GM21447 (cell line): ENCODE data around the gene PCDHB5.
"Not testable (repeated sequence)": the region's sequence is repeated elsewhere in the genome, so short reads cannot be mapped to it uniquely, and the experiment has no call there.

Experiments used
- ATAC-seq: cut with Tn5 transposase; IDR thresholded peaks from one replicate; pipeline ENCODE4 v1.9.1; 2021; ENCODE audit not compliant: unreplicated experiment

PCDHB5 gene

DNA sequence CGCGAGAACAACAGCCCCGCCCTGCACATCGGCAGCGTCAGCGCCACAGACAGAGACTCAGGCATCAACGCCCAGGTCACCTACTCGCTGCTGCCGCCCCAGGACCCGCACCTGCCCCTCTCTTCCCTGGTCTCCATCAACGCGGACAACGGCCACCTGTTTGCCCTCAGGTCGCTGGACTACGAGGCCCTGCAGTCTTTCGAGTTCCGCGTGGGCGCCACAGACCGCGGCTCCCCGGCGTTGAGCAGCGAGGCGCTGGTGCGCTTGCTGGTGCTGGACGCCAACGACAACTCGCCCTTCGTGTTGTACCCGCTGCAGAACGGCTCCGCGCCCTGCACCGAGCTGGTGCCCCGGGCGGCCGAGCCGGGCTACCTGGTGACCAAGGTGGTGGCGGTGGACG, 16.6 kb downstream of the PCDHB5 start:
- not testable (repeated sequence) for ATAC-seq

DNA sequence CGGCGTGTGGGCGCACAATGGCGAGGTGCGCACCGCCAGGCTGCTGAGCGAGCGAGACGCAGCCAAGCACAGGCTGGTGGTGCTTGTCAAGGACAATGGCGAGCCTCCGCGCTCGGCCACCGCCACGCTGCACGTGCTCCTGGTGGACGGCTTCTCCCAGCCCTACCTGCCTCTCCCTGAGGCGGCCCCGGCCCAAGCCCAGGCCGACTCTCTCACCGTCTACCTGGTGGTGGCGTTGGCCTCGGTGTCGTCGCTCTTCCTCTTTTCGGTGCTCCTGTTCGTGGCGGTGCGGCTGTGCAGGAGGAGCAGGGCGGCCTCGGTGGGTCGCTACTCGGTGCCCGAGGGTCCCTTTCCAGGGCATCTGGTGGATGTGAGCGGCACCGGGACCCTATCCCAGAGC, 17.1 kb downstream of the PCDHB5 start:
- not testable (repeated sequence) for ATAC-seq

DNA sequence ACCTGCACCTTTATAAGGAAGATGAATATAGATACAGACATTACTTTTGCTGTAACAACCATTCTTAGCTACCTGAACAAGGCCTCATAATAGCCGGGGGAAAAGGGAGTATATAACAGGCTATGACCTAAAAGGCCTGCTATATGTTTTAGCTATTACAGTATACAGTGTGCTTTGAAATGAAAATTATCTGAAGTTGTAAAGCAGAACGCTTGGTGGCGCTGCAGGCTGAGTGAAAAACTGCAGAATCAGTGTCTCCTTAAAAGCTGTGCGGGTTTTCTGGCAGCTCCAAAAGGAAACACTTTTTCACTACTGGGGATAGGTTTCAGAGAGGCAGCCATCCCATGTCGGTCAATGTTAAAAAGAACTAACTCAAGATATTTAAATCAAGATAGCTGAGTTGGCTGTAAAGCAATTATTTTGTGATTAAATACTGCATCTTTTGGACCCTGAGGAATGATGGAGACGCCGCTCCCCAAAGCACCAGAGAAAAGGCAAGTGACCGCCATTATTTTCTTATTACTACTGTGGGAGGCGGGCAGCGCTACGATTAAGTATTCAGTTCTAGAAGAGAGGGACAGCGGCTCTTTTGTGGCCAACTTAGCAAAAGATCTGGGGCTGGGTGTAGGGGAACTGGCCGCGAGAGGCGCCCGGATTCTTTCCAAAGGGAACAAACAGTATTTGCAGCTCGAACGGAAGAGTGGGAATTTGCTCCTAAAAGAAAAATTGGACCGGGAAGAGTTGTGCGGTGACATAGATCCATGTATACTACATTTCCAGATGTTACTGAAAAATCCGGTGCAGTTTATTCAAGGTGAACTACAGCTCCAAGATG, 20.8 kb downstream of the PCDHB5 start:
- no peak for ATAC-seq

DNA sequence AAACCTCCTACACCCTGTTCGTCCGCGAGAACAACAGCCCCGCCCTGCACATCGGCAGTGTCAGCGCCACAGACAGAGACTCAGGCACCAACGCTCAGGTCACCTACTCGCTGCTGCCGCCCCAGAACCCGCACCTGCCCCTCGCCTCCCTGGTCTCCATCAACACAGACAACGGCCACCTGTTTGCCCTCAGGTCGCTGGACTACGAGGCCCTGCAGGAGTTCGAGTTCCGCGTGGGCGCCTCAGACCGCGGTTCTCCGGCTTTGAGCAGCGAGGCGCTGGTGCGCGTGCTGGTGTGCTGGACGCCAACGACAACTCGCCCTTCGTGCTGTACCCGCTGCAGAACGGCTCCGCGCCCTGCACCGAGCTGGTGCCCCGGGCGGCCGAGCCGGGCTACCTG, 22.4 kb downstream of the PCDHB5 start:
- ATAC-seq, result not testable (repeated sequence)

DNA sequence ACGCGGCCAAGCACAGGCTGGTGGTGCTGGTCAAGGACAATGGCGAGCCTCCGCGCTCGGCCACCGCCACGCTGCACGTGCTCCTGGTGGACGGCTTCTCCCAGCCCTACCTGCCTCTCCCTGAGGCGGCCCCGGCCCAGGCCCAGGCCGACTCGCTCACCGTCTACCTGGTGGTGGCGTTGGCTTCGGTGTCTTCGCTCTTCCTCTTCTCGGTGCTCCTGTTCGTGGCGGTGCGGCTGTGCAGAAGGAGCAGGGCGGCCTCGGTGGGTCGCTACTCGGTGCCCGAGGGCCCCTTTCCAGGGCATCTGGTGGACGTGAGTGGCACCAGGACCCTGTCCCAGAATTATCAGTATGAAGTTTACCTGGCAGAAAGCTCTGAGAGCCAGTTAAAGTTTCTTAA, 22.9 kb downstream of the PCDHB5 start:
- ATAC-seq, result not testable (repeated sequence)

DNA sequence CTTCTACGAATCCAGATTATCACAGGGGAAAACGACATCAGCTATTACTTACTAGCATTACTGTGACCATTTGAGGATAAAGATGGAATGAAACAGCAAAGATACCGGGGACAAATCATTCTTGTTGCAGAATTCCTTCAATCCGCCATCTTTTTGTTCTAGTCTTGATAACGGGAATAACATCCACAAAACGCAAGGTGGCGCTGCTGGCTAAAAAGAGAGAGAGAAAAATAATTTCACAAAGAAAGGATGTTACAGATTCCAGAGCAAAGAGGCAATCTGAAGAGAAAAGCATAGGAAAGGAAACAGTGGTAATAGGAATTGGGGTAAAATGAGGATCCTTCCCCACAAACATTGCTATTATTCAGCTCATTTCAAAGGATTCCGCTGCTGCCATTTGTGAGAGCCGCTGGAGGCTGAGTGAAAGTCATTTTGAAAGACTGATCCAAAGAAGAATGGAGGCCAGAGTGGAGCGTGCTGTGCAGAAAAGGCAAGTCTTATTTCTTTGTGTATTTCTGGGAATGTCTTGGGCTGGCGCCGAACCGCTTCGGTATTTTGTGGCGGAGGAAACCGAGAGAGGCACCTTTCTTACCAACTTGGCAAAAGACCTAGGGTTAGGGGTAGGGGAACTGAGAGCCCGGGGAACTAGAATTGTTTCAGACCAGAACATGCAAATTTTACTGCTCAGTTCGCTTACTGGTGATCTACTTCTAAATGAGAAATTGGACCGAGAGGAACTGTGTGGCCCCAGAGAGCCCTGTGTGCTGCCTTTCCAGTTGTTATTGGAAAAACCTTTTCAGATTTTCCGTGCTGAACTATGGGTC, 37.6 kb downstream of the PCDHB5 start, which contains the start of gene PCDHB7:
PCDHB7 (plus strand) TSS at position 264 of the 824 bp plus-strand sequence; CDS start at position 456, 192 bp downstream.
- no peak for ATAC-seq

DNA sequence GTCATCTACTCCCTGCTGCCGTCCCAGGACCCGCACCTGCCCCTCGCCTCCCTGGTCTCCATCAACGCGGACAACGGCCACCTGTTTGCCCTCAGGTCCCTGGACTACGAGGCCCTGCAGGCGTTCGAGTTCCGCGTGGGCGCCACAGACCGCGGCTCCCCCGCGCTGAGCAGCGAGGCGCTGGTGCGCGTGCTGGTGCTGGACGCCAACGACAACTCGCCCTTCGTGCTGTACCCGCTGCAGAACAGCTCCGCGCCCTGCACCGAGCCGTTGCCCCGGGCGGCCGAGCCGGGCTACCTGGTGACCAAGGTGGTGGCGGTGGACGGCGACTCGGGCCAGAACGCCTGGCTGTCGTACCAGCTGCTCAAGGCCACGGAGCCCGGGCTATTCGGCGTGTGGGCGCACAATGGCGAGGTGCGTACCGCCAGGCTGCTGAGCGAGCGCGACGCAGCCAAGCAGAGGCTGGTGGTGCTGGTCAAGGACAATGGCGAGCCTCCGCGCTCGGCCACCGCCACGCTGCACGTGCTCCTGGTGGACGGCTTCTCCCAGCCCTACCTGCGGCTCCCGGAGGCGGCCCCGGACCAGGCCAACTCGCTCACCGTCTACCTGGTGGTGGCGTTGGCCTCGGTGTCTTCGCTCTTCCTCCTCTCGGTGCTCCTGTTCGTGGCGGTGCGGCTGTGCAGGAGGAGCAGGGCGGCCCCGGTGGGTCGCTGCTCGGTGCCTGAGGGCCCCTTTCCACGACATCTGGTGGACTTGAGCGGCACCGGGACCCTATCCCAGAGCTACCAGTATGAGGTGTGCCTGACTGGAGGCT, 39.5 kb downstream of the PCDHB5 start:
- ATAC-seq, result not testable (repeated sequence)

DNA sequence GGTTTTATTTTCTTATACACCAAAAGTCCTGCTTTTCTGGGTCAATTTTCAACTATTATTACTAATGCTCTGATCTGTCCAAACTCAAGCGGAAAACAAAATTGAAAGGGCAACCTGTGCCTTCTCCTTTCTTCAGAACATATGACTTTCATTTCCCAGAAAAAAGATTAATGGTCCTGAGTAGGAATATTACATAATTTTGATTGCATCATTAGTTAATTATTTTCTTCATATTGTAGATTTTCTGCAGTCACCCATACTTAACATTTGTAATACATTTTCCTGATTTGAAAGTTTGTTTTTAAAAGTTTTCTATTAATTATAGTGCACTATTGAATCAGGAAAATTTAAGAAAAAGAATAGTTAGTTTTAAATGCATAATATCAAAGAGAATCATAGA, 40.9 kb downstream of the PCDHB5 start:
- ATAC-seq, result no peak

DNA sequence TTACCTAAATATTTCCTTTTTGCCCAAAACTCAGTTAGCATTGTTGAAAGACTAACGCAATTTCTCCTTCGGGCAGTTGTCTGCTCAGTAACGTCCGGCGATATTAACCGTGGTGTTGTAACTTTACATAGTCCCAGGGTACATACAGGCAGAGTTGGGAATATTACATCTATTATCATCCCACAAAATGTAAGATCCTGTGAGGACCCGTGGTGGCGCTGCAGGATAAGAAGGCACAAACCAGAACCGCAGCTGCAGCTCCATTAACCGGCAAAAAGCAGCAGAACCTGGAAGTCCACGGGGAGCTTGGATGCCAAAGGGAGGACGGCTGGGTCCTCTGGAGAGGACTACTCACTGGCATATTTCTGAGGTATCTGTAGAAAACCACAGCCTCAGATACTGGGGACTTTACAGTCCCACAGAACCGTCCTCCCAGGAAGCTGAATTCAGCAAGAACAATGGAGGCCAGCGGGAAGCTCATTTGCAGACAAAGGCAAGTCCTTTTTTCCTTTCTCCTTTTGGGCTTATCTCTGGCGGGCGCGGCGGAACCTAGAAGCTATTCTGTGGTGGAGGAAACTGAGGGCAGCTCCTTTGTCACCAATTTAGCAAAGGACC, 42.7 kb downstream of the PCDHB5 start, which contains the start of gene PCDHB8:
PCDHB8 (plus strand) TSS at position 214 of the 615 bp plus-strand sequence; CDS start at position 459, 245 bp downstream.
- ATAC-seq, result not testable (repeated sequence)

DNA sequence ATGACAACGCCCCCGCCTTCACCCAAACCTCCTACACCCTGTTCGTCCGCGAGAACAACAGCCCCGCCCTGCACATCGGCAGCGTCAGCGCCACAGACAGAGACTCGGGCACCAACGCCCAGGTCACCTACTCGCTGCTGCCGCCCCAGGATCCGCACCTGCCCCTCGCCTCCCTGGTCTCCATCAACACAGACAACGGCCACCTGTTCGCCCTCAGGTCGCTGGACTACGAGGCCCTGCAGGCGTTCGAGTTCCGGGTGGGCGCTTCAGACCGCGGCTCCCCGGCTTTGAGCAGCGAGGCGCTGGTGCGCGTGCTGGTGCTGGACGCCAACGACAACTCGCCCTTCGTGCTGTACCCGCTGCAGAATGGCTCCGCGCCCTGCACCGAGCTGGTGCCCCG, 44.4 kb downstream of the PCDHB5 start:
- not testable (repeated sequence) for ATAC-seq

DNA sequence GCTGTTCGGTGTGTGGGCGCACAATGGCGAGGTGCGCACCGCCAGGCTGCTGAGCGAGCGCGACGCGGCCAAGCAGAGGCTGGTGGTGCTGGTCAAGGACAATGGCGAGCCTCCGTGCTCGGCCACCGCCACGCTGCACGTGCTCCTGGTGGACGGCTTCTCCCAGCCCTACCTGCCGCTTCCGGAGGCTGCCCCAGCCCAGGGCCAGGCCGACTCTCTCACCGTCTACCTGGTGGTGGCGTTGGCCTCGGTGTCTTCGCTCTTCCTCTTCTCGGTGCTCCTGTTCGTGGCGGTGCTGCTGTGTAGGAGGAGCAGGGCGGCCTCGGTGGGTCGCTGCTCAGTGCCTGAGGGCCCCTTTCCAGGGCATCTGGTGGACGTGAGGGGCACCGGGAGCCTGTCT, 44.9 kb downstream of the PCDHB5 start:
- not testable (repeated sequence) for ATAC-seq

DNA sequence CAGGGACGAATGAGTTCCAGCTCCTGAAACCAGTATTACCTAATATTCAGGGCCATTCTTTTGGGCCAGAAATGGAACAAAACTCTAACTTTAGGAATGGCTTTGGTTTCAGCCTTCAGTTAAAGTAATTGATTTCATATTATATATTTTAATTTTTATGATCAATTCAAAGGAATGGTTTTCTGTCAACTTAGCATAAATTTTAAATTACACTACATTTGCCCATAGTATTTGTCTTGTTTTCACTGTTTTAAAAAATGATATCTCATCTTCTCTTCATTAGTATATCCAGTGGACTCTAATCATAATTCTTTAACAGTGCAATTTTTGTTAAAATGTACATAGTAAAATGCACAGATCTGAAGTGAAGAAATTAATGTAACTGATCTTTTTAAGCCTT, 45.3 kb downstream of the PCDHB5 start:
- no peak for ATAC-seq

DNA sequence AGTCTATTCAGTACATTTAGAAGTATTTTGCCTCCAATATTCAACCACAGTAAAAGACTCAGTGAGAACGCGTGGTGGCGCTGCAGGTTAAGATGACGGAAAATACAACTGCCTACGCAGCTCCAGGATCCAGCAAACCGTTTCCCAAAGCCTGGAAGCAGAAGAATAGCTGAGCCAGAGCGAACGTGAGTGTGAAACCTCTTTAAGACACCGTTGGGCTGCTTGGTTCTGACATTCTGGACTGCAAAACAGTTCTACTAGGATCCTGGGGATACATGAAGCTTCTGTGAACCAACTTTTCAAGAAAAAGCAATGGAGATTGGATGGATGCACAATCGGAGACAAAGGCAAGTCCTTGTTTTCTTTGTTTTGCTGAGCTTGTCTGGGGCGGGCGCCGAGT, 47.2 kb downstream of the PCDHB5 start, which contains the start of gene PCDHB16:
PCDHB16 (plus strand) TSS at position 140 of the 400 bp plus-strand sequence; CDS start at position 313, 173 bp downstream.
- no peak for ATAC-seq

DNA sequence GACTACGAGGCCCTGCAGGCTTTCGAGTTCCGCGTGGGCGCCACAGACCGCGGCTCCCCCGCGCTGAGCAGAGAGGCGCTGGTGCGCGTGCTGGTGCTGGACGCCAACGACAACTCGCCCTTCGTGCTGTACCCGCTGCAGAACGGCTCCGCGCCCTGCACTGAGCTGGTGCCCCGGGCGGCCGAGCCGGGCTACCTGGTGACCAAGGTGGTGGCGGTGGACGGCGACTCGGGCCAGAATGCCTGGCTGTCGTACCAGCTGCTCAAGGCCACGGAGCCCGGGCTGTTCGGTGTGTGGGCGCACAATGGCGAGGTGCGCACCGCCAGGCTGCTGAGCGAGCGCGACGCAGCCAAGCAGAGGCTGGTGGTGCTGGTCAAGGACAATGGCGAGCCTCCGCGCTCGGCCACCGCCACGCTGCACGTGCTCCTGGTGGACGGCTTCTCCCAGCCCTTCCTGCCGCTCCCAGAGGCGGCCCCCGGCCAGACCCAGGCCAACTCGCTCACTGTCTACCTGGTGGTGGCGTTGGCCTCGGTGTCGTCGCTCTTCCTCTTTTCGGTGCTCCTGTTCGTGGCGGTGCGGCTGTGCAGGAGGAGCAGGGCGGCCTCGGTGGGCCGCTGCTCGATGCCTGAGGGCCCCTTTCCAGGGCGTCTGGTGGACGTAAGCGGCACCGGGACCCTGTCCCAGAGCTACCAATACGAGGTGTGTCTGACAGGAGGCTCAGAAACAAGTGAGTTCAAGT, 49.3 kb downstream of the PCDHB5 start:
- ATAC-seq, result not testable (repeated sequence)

DNA sequence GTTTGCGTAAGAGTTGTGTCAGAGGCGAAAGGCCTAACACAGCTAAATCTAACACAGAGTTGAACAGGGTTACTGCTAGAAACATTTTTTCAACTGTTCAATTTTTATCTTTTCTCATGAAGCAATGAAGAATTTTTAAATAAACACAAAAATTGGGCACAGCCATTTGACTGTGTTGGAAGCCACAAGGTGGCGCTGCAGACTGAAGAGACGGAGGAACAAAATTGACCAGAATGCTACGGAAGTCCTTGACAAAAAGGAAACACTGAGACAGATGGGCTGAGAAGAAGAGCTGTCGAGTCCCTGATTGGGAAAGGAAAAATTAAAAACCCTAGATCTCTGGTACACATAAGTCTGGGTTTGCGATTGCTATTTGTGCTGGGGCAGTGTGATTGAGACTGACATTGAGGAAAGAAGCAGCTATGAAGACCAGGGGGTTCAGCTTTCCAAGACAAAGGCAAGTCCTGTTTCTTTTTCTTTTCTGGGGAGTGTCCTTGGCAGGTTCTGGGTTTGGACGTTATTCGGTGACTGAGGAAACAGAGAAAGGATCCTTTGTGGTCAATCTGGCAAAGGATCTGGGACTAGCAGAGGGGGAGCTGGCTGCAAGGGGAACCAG, 52.0 kb downstream of the PCDHB5 start, which contains the start of gene PCDHB9:
PCDHB9 (plus strand) TSS at position 265 of the 616 bp plus-strand sequence; CDS start at position 423, 158 bp downstream.
- no peak for ATAC-seq
